NCI-H510A (cell line): ENCODE results near the gene PADI4.
A peak's percentile ranks its signal among the peaks of the same experiment; 100 is the strongest.
"Not testable (repeated sequence)": the region's sequence is repeated elsewhere in the genome, so short reads cannot be mapped to it uniquely, and the experiment has no call there.

ENCODE experiments used
- DNase-seq: peaks from one replicate; lab custom pipeline; 2025; lab: John Stamatoyannopoulos, UW

Gene PADI4

DNA sequence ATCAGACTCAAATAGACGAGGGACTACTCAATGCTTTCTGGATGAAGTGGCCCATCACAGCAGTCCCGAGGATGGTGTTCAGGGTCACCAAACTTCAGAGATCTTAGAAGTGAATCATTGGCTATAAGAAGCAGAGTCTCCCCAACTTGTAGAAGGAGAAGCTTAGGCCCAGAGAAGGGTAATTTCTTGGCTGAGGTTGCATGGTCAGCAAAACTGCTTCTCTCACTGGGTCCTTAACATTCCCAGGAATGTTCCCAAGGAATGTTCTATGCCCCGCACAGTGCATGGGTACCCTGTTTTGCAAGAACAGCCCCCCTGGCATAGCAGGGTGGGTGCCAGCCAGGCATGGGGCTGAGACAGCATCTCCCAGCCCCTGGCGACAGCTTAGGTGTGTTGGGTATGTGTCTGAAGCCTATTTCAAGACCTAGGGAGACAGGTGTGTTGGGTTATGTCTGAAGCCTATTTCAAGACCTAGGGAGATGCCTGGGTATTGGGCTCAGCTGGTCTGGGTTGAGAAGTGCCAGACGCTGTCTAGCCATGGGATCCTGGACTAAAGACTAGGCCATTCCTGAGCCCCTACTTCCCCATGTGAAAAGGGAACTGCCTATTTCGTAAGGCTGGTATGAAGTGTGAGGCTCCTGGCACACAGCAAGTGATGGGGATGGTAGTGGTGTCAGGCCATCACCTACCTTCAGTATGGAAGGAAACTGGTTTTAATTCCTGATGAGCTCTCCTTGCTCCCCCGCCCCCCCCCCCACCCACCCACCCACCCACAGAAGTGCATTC, 90.1 kb downstream of the PADI4 start:
- DNase-seq: no peak

DNA sequence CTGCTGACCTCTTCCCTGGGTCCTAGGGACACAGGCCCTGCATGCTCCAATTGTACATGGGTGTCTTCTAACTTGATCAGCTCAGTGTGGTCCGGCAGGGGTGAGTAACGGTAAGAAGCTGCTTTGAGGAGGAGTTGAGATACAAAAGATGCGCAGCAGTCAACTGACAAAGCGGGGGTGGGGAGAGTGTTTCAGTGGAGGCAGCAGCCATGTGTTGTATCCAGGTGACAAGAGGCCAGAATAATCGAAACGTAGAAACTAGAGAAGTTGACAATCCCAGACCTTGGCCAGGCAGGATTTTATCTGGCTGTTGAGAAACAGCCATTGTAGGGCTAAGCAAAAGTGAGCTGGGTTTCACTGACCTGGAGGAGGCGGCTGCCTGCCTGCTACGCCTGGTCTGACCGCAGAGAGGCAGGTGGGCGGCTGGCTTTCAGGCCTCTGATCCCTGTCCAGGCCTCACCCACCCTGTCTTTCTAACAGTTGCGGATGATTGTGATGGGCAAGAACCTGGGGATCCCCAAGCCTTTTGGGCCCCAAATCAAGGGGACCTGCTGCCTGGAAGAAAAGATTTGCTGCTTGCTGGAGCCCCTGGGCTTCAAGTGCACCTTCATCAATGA, 92.8 kb downstream of the PADI4 start:
- no peak for DNase-seq

DNA sequence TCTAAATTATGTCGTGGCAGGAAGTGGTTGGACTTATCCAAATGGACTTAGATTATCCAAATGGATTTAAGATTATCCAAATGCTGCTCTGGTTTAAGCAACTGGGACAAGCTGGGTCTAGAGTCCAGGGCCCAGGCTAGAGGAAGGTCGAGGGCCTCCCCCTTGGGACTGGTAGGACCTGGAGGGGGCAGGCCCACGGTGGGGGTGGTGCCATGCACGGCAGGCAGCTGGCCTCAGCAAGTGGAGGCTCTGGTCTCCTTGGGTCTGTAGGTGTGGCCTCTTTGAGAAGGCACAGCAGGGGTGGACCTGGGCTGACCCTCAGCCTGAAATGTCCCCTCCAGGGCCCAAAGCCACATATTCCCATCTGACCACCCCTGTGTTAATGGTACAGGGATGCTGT, 93.8 kb downstream of the PADI4 start:
- no peak for DNase-seq

DNA sequence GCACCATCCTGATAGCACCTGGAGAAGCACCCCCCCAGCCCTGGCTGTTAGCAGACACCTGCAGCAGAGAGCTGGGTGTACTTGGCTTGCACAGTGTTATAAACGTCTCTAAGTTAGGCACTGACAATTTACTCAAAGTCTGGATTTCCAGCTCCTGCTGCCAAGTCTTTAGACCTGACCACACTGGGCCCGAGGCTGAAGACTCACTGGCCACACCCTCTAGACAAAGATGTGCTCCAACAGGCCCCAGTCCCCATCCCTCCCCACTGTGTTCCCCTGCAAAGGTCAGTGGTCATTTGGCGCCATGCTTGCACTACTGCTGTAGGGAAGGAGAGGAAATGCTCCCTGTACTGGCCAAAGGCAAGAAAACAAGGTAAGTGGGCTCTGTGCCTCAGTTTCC, 95.1 kb downstream of the PADI4 start:
- DNase-seq: no peak

DNA sequence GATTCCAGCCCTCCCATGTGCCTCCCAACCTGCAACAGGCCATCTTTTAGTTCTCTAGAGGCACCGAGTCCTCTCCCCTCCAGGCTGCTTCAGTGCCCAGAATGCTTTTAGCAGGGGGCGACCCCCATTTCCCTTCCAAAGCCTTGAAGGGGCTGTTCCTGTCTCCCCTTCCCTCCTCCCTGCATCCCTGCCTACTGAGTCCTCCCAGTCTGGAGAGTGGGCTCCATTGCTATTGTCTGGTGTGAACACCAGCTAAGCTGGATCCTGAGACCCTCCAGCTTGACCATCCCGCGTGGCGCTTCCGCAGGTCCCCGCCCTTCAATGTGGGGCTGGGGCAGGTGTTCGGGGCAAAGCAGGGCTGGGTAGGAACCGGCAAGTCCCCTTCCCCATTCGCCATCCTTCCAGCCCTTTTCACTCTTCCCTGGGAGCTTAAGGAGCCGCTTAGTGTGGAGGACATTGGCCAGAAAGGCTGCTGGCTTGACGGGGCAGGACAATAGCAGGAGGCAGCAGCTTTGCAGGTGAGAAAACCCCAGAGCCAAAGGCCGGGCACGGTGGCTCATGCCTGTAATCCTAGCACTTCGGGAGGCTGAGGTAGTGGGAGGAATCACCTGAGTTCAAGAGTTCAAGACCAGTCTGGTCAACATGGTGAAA, 96.2 kb downstream of the PADI4 start:
- DNase-seq: no peak

DNA sequence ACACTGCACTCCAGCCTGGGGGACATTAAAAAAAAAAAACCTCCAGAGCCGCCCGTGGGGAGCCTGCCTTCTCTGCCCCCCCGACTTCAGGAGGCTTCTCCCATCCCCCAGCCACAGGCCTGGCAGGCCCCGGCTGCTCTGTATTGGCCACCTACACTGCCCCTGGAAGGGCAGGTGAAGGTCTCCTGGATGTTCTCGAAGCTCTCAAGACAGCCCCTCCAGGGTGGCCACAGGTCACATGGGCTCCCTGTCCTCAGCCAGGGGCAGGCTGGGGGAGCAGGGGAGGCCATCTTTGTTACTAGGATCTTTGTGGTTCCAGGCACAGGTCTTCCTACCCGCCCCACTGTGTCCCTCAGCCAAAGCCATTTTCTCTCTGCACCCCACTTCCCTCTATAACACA, 96.8 kb downstream of the PADI4 start:
- no peak for DNase-seq

DNA sequence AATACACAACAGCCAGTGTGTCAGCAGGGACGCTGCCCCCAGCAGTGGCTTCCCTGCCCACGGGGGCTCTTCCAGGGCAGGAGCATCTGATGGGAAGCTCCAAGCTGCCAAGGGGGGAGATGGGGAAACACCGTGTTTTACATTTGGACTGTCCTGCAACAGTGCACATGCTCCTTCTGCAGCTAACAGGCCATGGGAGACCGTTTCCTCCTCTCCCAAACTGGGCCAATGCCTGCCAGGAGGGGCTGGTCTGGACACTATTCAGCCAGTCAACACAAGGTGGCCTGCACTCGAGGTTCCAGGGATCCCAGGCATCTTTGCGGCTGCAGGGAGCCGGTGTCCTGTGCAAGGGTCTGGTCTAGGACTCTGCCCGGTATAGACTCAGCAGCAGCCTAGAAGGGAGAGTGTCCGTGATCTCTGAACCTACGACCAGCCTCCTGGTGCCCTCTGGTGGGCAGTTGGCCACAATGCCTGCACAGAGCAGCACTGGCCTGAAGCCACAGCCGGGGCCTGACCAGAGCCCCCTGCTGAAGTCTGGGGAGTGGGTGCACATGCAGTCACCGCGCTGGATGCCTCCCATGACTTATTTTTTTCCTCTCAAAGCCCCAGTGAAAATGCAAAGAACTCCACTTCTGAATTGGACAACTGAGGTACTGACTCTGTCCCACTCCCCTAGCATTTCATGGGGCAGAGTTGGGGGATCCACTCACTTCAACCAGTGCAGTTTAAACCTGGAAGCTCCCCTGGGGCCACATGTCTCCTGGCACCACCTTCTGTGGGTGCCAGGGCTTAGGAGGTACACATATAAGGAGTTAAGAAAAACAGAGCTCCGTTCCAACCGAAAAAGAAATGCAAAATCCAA, 98.1 kb downstream of the PADI4 start:
- peak; percentile 11 for DNase-seq

DNA sequence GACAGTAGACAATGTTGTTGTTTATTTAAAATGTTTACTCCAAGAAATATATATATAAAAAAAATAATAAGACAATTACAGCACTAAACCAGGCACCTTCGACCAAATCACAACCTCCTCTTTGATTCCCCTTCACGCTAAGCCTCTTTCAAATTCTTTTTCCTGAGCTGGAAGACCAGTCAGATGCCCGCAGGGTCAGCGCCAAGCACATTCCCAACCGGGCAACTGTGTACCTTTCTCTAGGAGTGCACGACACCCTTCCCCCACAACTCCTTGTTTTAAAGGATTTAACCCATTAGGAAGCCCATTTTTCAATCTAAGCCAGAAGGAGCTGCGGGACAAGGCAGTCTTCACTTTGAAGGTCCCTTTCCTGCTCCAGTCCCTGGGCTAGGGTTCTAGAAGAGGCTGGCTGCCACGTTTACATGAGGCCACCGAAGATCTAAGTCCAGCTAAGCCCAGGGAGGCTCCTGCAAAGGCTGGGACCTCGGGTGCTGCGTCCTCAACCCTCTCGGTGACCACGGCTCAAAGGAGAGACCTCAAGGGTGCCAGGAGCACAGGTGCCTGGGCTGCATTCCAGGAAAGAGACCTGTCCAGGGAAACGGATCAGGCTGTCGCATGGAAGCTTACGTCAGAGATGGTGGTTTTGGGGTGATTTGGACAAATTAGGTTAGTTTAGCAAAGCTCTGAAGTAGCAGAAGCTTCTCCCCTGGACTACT, 98.9 kb downstream of the PADI4 start:
- DNase-seq: not testable (repeated sequence)

DNA sequence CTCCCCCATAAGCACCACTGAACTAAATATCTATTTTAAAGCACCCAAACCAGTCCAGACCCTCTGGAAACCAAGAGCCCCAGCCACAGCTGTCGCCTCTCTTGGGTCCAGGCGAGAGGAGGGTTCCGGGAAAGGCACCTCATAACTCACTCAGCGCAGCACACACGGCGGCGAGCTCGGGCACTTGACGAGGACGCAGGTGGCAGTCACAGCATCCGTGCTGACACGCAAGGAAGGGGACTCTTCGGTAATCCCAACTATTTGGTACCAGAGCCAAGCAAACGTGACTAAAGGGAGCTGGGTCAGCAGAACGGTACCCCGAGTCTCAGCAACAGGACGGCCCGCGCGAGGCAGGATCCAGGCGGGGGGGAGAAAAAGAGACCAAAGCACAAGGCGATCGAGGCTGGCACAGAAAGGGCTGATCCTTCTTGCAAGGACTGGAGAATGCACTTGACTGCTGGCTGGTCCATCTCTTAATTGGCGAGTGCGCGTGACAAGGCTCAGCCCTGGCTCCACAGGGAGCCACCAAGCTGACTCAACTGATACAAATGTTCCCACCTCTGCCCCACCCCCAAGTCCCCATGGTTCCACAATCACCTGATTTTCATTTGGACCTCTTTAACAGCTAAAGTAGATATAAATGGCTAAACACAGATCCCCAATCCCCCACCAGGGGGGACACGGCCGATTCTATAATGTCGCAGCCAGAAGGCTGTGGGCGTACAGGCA, 100.0 kb downstream of the PADI4 start:
- not testable (repeated sequence) for DNase-seq

DNA sequence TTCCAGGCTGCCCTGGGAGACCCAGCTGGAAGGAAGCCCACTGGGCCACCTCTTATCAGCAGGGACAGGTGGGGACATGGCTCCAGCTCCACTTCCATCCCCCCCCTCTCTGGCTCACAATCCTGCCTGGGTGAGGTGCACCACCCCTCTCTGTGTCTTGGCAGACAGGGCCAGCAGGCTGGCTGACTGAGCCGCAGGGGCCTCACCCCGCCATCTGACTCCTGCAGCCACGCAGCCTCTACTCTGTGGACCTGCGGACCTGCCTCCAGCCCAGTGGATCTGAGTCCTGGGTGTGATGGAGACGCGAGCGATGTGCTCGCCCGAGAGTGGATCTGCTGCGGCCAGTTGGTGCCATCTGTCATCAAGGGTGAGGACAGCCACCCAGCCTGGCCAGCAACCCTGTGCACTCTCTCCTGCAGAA, 101.4 kb downstream of the PADI4 start:
- DNase-seq: no peak

DNA sequence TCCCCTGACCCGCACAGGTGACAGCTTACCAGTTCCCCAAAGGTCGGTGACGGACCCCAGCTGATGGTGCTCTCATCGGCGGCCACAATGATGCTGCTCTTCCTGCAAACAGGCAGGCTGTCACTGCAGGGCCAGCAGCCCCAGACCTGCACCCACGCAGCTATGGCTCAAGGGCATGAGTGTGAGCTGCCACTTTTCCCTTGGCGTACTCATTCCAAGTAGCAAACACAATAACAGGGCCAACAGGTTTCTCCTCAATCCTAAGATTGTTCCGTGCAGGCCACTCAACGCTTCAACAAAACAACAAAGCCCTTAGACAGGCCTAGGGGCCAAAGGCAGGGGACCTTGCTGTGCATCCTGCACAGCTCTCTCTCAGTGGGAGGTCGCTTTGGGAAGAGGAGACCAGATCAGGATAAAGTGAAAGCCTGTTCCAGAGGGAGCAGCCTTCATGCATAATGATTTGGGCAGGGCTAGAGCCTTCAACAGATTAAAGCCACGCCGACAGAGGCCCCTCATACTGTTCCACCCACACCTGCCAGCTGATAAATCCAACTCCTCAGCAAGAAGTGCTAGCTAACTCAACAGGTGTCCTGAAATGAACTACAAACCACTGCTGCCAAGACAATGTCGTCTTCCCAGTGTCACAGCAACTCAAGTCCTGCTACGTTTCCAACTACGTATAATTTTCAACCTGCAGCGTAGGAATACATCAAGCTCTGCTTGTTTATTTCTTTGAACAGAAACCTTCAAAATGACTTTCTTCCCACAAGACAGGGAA, 104.3 kb downstream of the PADI4 start:
- DNase-seq: no peak
